ENCODE measurements around the gene MMP7.

MMP7 gene

DNA sequence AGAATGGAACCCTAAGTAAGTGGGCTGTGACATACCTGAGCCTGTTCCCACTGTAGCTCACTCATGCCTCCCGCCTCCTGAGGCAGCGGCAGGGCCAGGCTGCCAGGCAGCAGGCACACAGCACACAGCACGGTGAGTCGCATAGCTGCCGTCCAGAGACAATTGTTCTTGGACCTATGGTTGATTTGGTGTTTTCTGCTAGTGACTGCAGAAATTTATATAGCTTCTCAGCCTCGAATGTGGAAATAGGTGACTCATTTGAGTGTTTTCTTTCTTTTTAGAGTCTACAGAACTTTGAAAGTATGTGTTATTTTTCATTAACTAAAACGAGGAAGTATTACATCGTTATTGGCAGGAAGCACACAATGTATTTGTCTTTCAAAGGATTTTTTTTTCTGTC is at the start of gene MMP7:
TSS of gene MMP7 (minus strand) at position 190 of the 400 bp plus-strand sequence. CDS start at position 143, 47 bp downstream.
- no peak for TF ChIP-seq Cebpa-rat (IDR thresholded peaks at IDR 0.05)
- no peak within 1 kb of the TSS for H3K9ac ChIP-seq
- no peaks in the 10 kb centered on the region for H3K27me3 ChIP-seq
- no peaks in the 10 kb centered on the region for H3K36me3 ChIP-seq
- no peak within 1 kb of the TSS for H3K4me3 ChIP-seq
- H3K4me2 ChIP-seq: no peak within 1 kb of the TSS
- no peaks in the 10 kb centered on the region for H4K20me1 ChIP-seq
- peaks cover 11% of the 10 kb centered on the region for H3K4me1 ChIP-seq
- no peak within 1 kb of the TSS for H3K27ac ChIP-seq
- H3K9me3 ChIP-seq: no peaks in the 10 kb centered on the region; the same call in 1 of the 2 replicates

- Histone ChIP-seq H3K27ac (no peak overlapping the region), H3K9ac (no peak overlapping the region), H3K4me2 (peak overlapping the region; percentile 48), H3K4me1 (peaks cover 29% of the 10 kb centered on the region), H3K27me3 (no peaks in the 10 kb centered on the region), H3K36me3 (no peaks in the 10 kb centered on the region), H3K9me3 (no peaks in the 10 kb centered on the region), H3K4me3 (no peak overlapping the region), H4K20me1 (no peaks in the 10 kb centered on the region)
- TF ChIP-seq Cebpa-rat (IDR thresholded peaks at IDR 0.05): no peak
These were observed 47.2 kb upstream of the MMP7 start for GRCh38 chr11:102577723-102578122.

DNA sequence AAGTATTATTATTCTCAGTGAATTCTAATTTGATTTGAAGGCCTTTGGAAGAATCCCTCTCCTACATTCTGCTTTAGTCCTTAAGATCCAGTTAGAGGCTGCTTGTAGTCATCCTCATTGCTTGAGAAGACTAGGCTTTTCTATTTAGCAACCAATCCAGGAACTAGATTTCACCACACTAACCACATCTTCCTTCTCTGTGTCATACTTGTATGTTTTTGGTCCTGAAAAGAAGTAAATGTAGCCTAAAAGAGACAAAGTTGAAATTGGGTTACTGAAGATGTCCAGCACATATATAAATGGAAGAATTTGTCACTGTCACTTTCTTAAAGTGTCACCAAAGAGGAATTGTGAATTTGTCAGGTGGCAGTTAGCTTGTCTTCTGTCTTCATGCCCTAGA is 46.6 kb upstream of the MMP7 start:
- no peaks in the 10 kb centered on the region for H3K27me3 ChIP-seq
- no peak for TF ChIP-seq Cebpa-rat (IDR thresholded peaks at IDR 0.05)
- H4K20me1 ChIP-seq: no peaks in the 10 kb centered on the region
- peaks cover 29% of the 10 kb centered on the region for H3K4me1 ChIP-seq
- H3K9ac ChIP-seq: no peak overlapping the region
- H3K4me2 ChIP-seq: peak overlapping the region; percentile 48
- H3K36me3 ChIP-seq: no peaks in the 10 kb centered on the region
- no peaks in the 10 kb centered on the region for H3K9me3 ChIP-seq
- H3K4me3 ChIP-seq: no peak overlapping the region
- no peak overlapping the region for H3K27ac ChIP-seq

- H3K9me3 ChIP-seq: 0 out of 2 replicates have a peak, but pooled peaks cover 5% of the 10 kb centered on the region
- H3K27me3 ChIP-seq: no peaks in the 10 kb centered on the region
- no peaks in the 10 kb centered on the region for H4K20me1 ChIP-seq
- no peak overlapping the region for H3K27ac ChIP-seq
- no peak overlapping the region for H3K9ac ChIP-seq
- H3K36me3 ChIP-seq: no peaks in the 10 kb centered on the region
- peak overlapping the region; percentile 48; the same call in 1 of the 2 replicates for H3K4me2 ChIP-seq
- H3K4me1 ChIP-seq: peaks cover 29% of the 10 kb centered on the region
- no peak for TF ChIP-seq Cebpa-rat (IDR thresholded peaks at IDR 0.05)
- H3K4me3 ChIP-seq: no peak overlapping the region
These were observed 45.8 kb upstream of the MMP7 start for GRCh38 chr11:102576350-102576749.

DNA sequence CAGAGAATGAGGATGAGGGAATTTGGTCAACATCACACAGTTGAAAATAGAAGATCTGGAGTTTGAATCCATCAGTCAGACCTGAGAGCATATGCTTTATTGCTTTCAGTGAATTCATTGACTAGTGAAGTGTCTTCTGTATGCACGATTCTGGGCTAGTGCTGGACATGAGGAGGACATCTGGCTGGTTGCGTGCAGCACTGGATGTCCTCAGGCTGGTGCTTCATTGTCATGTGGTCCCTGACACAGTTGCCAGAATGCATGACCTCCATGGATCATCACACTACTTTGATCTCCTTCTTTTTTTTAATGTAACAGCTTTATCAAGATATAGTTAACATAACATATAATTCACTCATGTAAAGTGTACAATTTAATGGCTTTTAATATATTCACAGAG is 44.5 kb upstream of the MMP7 start:
- H3K4me2 ChIP-seq: no peak overlapping the region
- no peak overlapping the region for H3K9ac ChIP-seq
- peaks cover 11% of the 10 kb centered on the region for H3K9me3 ChIP-seq
- H3K4me1 ChIP-seq: peaks cover 29% of the 10 kb centered on the region
- no peak overlapping the region for H3K27ac ChIP-seq
- no peak for TF ChIP-seq Cebpa-rat (IDR thresholded peaks at IDR 0.05)
- no peaks in the 10 kb centered on the region for H3K27me3 ChIP-seq
- no peaks in the 10 kb centered on the region for H4K20me1 ChIP-seq
- H3K36me3 ChIP-seq: no peaks in the 10 kb centered on the region
- no peak overlapping the region for H3K4me3 ChIP-seq

GRCh38 chr11:102573851-102574250 is 43.3 kb upstream of the MMP7 start:
- H3K27ac ChIP-seq: no peak overlapping the region
- H3K4me2 ChIP-seq: peak overlapping the region; percentile 58
- no peak for TF ChIP-seq Cebpa-rat (IDR thresholded peaks at IDR 0.05)
- no peak overlapping the region for H3K9ac ChIP-seq
- H3K4me3 ChIP-seq: no peak overlapping the region
- H3K9me3 ChIP-seq: peaks cover 22% of the 10 kb centered on the region
- no peaks in the 10 kb centered on the region for H4K20me1 ChIP-seq
- peaks cover 1% of the 10 kb centered on the region; the same call in 1 of the 2 replicates for H3K36me3 ChIP-seq
- H3K4me1 ChIP-seq: peaks cover 29% of the 10 kb centered on the region
- H3K27me3 ChIP-seq: no peaks in the 10 kb centered on the region

DNA sequence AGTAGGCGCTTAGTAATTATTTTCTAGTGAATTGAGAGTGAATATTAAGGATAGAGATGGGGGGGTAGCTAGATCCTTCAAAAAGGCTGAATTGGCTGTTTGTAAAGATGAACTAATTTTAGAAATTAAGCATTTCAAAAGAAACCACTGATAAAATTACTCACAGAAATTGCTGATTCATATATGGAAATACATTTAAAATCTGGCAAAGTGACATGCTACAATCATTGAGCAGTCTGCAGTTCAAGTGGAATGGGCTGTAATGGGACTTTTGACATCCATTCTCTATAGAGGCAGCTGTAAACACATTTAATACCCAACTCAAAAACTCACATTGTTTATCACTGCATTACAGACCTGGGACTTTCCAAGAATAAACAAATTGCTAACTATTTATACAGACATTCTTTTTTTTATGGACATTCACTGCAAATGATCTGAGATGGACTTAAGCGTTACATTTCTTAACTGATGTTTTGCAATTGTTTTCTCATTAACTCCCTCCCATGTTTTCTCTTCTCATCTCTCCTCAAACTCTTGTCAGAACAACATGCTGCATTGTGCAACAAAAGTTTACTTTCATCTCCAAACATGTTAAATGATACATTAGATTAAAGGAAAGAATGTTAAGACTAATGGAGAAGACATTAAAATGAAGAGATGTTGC is 42.1 kb upstream of the MMP7 start:
- TF ChIP-seq Cebpa-rat (IDR thresholded peaks at IDR 0.05): no peak
- Histone ChIP-seq H3K9me3 (peaks cover 34% of the 10 kb centered on the region), H3K4me3 (no peak overlapping the region), H3K9ac (no peak overlapping the region), H4K20me1 (no peaks in the 10 kb centered on the region), H3K4me1 (peaks cover 28% of the 10 kb centered on the region), H3K36me3 (peaks cover 8% of the 10 kb centered on the region; the same call in 1 of the 2 replicates), H3K27me3 (no peaks in the 10 kb centered on the region), H3K27ac (no peak overlapping the region), H3K4me2 (no peak overlapping the region)

DNA sequence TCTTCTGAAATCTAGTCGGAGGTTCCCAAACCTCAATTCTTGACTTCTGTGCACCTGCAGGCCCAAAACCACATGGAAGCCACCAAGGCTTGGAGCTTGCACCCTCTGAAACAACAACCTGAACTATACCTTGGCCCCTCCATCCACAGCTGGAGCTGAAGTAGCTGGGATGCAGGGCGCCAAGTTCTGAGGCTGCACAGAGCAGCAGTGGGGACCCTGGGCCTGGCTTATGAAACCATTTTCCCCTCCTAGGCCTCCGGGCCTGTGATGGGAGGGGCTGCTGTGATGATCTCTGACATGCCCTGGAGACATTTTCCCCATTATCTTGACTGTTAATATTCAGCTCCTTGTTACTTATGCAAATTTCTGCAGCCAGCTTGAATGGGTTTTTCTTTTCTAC is 38.3 kb upstream of the MMP7 start:
- H3K27ac ChIP-seq: no peak overlapping the region
- H3K9me3 ChIP-seq: peaks cover 58% of the 10 kb centered on the region
- TF ChIP-seq Cebpa-rat (IDR thresholded peaks at IDR 0.05): no peak
- H3K36me3 ChIP-seq: peaks cover 13% of the 10 kb centered on the region
- H3K4me3 ChIP-seq: no peak overlapping the region
- H3K27me3 ChIP-seq: no peaks in the 10 kb centered on the region
- H4K20me1 ChIP-seq: no peaks in the 10 kb centered on the region
- no peak overlapping the region for H3K4me2 ChIP-seq
- H3K4me1 ChIP-seq: peaks cover 8% of the 10 kb centered on the region
- no peak overlapping the region for H3K9ac ChIP-seq

DNA sequence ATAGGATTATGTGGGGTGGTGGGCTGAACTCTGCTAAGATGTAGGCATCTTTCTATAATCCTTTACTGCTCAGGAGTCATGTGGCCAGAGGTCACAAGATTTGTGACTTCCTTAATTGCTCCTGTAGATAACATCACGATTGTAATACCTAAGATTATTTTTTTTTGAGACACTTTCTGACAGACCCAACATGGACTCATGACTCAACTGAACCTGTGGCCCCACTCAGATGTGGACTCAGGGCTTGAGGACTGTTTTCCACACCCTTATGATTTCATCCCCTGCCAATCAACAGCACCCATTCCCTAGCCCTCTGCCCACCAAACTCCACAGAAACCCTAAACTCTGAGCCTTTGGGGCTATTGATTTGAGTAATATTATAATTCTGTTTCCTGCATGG is 35.6 kb upstream of the MMP7 start:
- H3K4me3 ChIP-seq: no peak overlapping the region
- peaks cover 13% of the 10 kb centered on the region for H3K36me3 ChIP-seq
- peaks cover 27% of the 10 kb centered on the region for H3K4me1 ChIP-seq
- no peaks in the 10 kb centered on the region for H4K20me1 ChIP-seq
- no peak overlapping the region for H3K4me2 ChIP-seq
- H3K27ac ChIP-seq: no peak overlapping the region
- TF ChIP-seq Cebpa-rat (IDR thresholded peaks at IDR 0.05): no peak
- H3K9ac ChIP-seq: no peak overlapping the region
- peaks cover 53% of the 10 kb centered on the region for H3K9me3 ChIP-seq
- H3K27me3 ChIP-seq: no peaks in the 10 kb centered on the region

DNA sequence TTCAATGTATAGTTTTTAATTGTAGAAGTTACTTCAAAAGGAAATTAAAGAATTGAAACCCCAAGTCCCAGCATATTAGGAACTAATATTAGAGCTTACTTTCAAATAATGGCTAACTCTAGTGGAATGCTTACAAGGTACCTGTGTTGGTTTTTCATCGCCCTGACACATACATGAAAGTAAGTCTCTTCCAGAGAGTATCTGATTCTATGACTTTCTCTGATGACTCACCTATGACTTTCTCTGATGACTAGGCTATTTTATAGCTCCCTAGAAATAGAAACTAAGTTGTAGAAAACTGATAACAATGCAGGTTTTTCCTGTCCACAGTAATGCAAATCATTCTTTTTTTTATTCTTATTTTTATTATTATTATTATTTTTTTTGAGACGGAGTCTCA is 33.6 kb upstream of the MMP7 start:
- Histone ChIP-seq H3K9ac (no peak overlapping the region), H4K20me1 (no peaks in the 10 kb centered on the region), H3K36me3 (peaks cover 13% of the 10 kb centered on the region), H3K27me3 (no peaks in the 10 kb centered on the region), H3K4me1 (peaks cover 45% of the 10 kb centered on the region), H3K27ac (no peak overlapping the region), H3K4me2 (no peak overlapping the region), H3K4me3 (no peak overlapping the region), H3K9me3 (peaks cover 38% of the 10 kb centered on the region)
- no peak for TF ChIP-seq Cebpa-rat (IDR thresholded peaks at IDR 0.05)
